ENCODE data around the gene PPP1R7.

The PPP1R7 gene

GRCh38 chr2:241173557-241173956, 23.3 kb downstream of the PPP1R7 start:
- DNase-seq (ENCODE audit: low spot score), result no peak

GRCh38 chr2:241177526-241178334, 27.5 kb downstream of the PPP1R7 start:
- DNase-seq (ENCODE audit: low spot score), result no peak

GRCh38 chr2:241178961-241179360, 28.7 kb downstream of the PPP1R7 start:
- DNase-seq (ENCODE audit: low spot score), result no peak

GRCh38 chr2:241179899-241180298, 29.6 kb downstream of the PPP1R7 start:
- DNase-seq (ENCODE audit: low spot score), result no peak

GRCh38 chr2:241180495-241180894, 30.2 kb downstream of the PPP1R7 start:
- no peak for DNase-seq (ENCODE audit: low spot score)

- no peak for DNase-seq (ENCODE audit: low spot score)
Measured at GRCh38 chr2:241182126-241182525, 31.9 kb downstream of the PPP1R7 start.

- no peak for DNase-seq (ENCODE audit: low spot score)
Measured at GRCh38 chr2:241182531-241183133, 32.4 kb downstream of the PPP1R7 start.

- no peak for DNase-seq (ENCODE audit: low spot score)
Measured at GRCh38 chr2:241183221-241183620, 33.0 kb downstream of the PPP1R7 start.

- DNase-seq (ENCODE audit: low spot score), result no peak
Measured at GRCh38 chr2:241184901-241185300, 34.6 kb downstream of the PPP1R7 start.

- no peak for DNase-seq (ENCODE audit: low spot score)
Measured at GRCh38 chr2:241185961-241186360, 35.7 kb downstream of the PPP1R7 start.

GRCh38 chr2:241187101-241187917, 37.0 kb downstream of the PPP1R7 start:
- DNase-seq (ENCODE audit: low spot score), result no peak

GRCh38 chr2:241187918-241188234, 37.6 kb downstream of the PPP1R7 start:
- no peak for DNase-seq (ENCODE audit: low spot score)

- DNase-seq (ENCODE audit: low spot score), result no peak
Measured at GRCh38 chr2:241188361-241189092, 38.3 kb downstream of the PPP1R7 start, which contains the start of gene ANO7. Gene ANO7 (plus strand): TSS chr2:241188677. CDS start chr2:241190064, 1,387 bp downstream.

- no peak for DNase-seq (ENCODE audit: low spot score)
Measured at GRCh38 chr2:241189093-241189855, 39.0 kb downstream of the PPP1R7 start.

- no peak for DNase-seq (ENCODE audit: low spot score)
Measured at GRCh38 chr2:241189856-241190201, 39.6 kb downstream of the PPP1R7 start.

- DNase-seq (ENCODE audit: low spot score), result no peak
Measured at GRCh38 chr2:241190291-241190981, 40.2 kb downstream of the PPP1R7 start.

GRCh38 chr2:241191081-241191480, 40.8 kb downstream of the PPP1R7 start:
- no peak for DNase-seq (ENCODE audit: low spot score)

- DNase-seq (ENCODE audit: low spot score), result no peak
Measured at GRCh38 chr2:241193271-241193670, 43.0 kb downstream of the PPP1R7 start.

- DNase-seq (ENCODE audit: low spot score), result no peak
Measured at GRCh38 chr2:241194811-241195210, 44.5 kb downstream of the PPP1R7 start.

GRCh38 chr2:241195506-241196130, 45.4 kb downstream of the PPP1R7 start:
- no peak for DNase-seq (ENCODE audit: low spot score)
